K562 (cell line): Measurements from ENCODE around the gene PHF14.

Source experiments
- MYBL2 ChIP-seq, 2 experiments: fragments of 450-650 bp in 1 of 2; sonication (generic) in 1 of 2; formaldehyde crosslinking in 1 of 2; IDR thresholded peaks; 2 replicates each; pipeline versions ENCODE4 v1.6.1 to v1.8.1; 2017 to 2022; ENCODE audit warnings: borderline replicate concordance in 1 of 2, inconsistent platforms in 1 of 2, low read depth in 1 of 2, mild to moderate bottlenecking in 1 of 2, missing genetic modification reagents in 1 of 2, moderate library complexity in 1 of 2
- TF ChIP-seq, protein P1 (sequence below): fragments of 250-450 bp; sonication (Bioruptor Pico); IDR thresholded peaks from 2 replicates; pipeline ENCODE4 v1.9.0; 2021; ENCODE audit warnings: mild to moderate bottlenecking

- no peak for TF ChIP-seq MYBL2 (IDR thresholded peaks at IDR 0.05; ENCODE audit: low read depth)
- no peak for TF ChIP-seq MYBL2 (CRISPR knock-in tag; IDR thresholded peaks at IDR 0.05; ENCODE audit: borderline replicate concordance)
- TF ChIP-seq, protein P1, sequence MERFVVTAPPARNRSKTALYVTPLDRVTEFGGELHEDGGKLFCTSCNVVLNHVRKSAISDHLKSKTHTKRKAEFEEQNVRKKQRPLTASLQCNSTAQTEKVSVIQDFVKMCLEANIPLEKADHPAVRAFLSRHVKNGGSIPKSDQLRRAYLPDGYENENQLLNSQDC: no peak
Measured at GRCh38 chr7:11078247-11078834, 104.7 kb downstream of the PHF14 start.
